MM.1S (cell line): ENCODE data around the gene SORT1.
"Not testable (repeated sequence)": the region's sequence is repeated elsewhere in the genome, so short reads cannot be mapped to it uniquely, and the experiment has no call there.

Experiments
- DNase-seq: peaks from one replicate; pipeline ENCODE4 v3.0.0-alpha.2; 2015
- H2AFZ ChIP-seq: fragments of 300-600 bp; sonication (generic); 2 replicates; pipeline ENCODE4 v1.6.0; 2016; ENCODE audit warnings: antibody characterized with exemption, low read length
- H3F3A ChIP-seq: fragments of 300-600 bp; sonication (generic); 2 replicates; pipeline ENCODE4 v1.6.1; 2016; ENCODE audit warnings: mild to moderate bottlenecking, antibody characterized with exemption, low read length, moderate library complexity, mixed read lengths; ENCODE audit not compliant: insufficient read depth
- H3K27ac ChIP-seq: fragments of 300-600 bp; sonication (generic); 2 replicates; pipeline ENCODE4 v1.5.1; 2016; ENCODE audit warnings: mild to moderate bottlenecking, low read length
- H3K27me3 ChIP-seq: fragments of 300-600 bp; sonication (generic); replicated peaks from 2 replicates; pipeline ENCODE4 v1.6.0; 2016; ENCODE audit warnings: low read length; ENCODE audit not compliant: insufficient read depth
- H3K36me3 ChIP-seq: fragments of 300-600 bp; sonication (generic); replicated peaks from 2 replicates; pipeline ENCODE4 v1.6.1; 2016; ENCODE audit warnings: mild to moderate bottlenecking, low read length, mixed read lengths; ENCODE audit not compliant: insufficient read depth
- H3K4me1 ChIP-seq: fragments of 300-600 bp; sonication (generic); 2 replicates; pipeline ENCODE4 v1.6.1; 2016; ENCODE audit warnings: low read length, mixed read lengths
- H3K4me2 ChIP-seq: fragments of 300-600 bp; sonication (generic); 2 replicates; pipeline ENCODE4 v1.6.0; 2016; ENCODE audit warnings: low read depth, low read length
- H3K4me3 ChIP-seq: fragments of 300-600 bp; sonication (generic); 2 replicates; pipeline ENCODE4 v1.5.1; 2016; ENCODE audit warnings: low read length, mixed read lengths
- H3K79me2 ChIP-seq: fragments of 300-600 bp; sonication (generic); 2 replicates; pipeline ENCODE4 v1.6.1; 2016; ENCODE audit warnings: mixed run types, low read length, mixed read lengths
- H3K9ac ChIP-seq: fragments of 300-600 bp; sonication (generic); 2 replicates; pipeline ENCODE4 v1.6.1; 2016; ENCODE audit warnings: low read length, mixed read lengths
- H3K9me2 ChIP-seq: fragments of 300-600 bp; sonication (generic); replicated peaks from 2 replicates; pipeline ENCODE4 v1.6.1; 2016; ENCODE audit warnings: mild to moderate bottlenecking, low read length, mixed read lengths; ENCODE audit not compliant: insufficient read depth
- H3K9me3 ChIP-seq: fragments of 300-600 bp; sonication (generic); replicated peaks from 2 replicates; pipeline ENCODE4 v1.6.1; 2016; ENCODE audit warnings: mild to moderate bottlenecking, low read length, mixed read lengths; ENCODE audit not compliant: insufficient read depth
- H4K20me1 ChIP-seq: fragments of 300-600 bp; sonication (generic); 2 replicates; pipeline ENCODE4 v1.6.1; 2016; ENCODE audit warnings: mild to moderate bottlenecking, low read length, moderate library complexity, mixed read lengths; ENCODE audit not compliant: insufficient read depth
- CTCF ChIP-seq: fragments of 300-600 bp; sonication (generic); IDR thresholded peaks from 2 replicates; pipeline ENCODE4 v1.5.1; 2016; ENCODE audit warnings: antibody characterized with exemption, low read length, mixed read lengths
- EZH2 ChIP-seq: fragments of 300-600 bp; sonication (generic); optimal IDR thresholded peaks from 2 replicates; pipeline ENCODE3; 2017; ENCODE audit warnings: low read depth, mild to moderate bottlenecking, antibody characterized with exemption, low read length, mixed read lengths
- EZH2phosphoT487 ChIP-seq: fragments of 300-600 bp; sonication (generic); IDR thresholded peaks from 2 replicates; pipeline ENCODE4 v1.6.1; 2018; ENCODE audit warnings: antibody characterized with exemption, low read length

SORT1 gene

GRCh38 chr1:109397581-109398342 lies at the start of gene SORT1:
Gene SORT1 (minus strand): TSS chr1:109397918. CDS start chr1:109397892, 26 bp downstream.
- H3K9me2 ChIP-seq, result no peaks in the 10 kb centered on the region
- no peaks in the 10 kb centered on the region for H3K27me3 ChIP-seq
- no peaks in the 10 kb centered on the region for H3K36me3 ChIP-seq
- H3K79me2 ChIP-seq, result peaks cover 9% of the 10 kb centered on the region; the same call in 1 of the 2 replicates
- peak; percentile 64 for DNase-seq
- H3K4me1 ChIP-seq, result 0 out of 2 replicates have a peak, but pooled peaks cover 2% of the 10 kb centered on the region
- no peaks in the 10 kb centered on the region for H4K20me1 ChIP-seq
- no peak within 1 kb of the TSS for H3K27ac ChIP-seq
- H3K9ac ChIP-seq, result no peak within 1 kb of the TSS
- TF ChIP-seq EZH2 (no peak), CTCF (no peak)
- H2AFZ ChIP-seq, result peak within 1 kb of the TSS; percentile 23; the same call in 1 of the 2 replicates
- H3F3A ChIP-seq, result no peaks in the 10 kb centered on the region
- peak within 1 kb of the TSS; percentile 65 for H3K4me2 ChIP-seq
- peak within 1 kb of the TSS; percentile 58 for H3K4me3 ChIP-seq
- no peaks in the 10 kb centered on the region for H3K9me3 ChIP-seq

GRCh38 chr1:109445949-109446695 lies 48.4 kb upstream of the SORT1 start:
- H3K36me3 ChIP-seq, result not testable (repeated sequence)

GRCh38 chr1:109444346-109444745 lies 46.6 kb upstream of the SORT1 start:
- Histone ChIP-seq H3K4me2 (no peak overlapping the region), H3K79me2 (no peaks in the 10 kb centered on the region), H3K27me3 (no peaks in the 10 kb centered on the region), H2AFZ (no peak overlapping the region), H4K20me1 (no peaks in the 10 kb centered on the region), H3K4me1 (no peaks in the 10 kb centered on the region), H3K9me2 (no peaks in the 10 kb centered on the region), H3K9me3 (no peaks in the 10 kb centered on the region), H3K27ac (no peak overlapping the region), H3K9ac (no peak overlapping the region), H3K4me3 (no peak overlapping the region), H3K36me3 (no peaks in the 10 kb centered on the region), H3F3A (no peaks in the 10 kb centered on the region)
- TF ChIP-seq CTCF (no peak), EZH2phosphoT487 (no peak), EZH2 (no peak)
- no peak for DNase-seq

More at GRCh38 chr1:109445949-109446695, 48.4 kb upstream of the SORT1 start:
- not testable (repeated sequence) for H3K9me2 ChIP-seq, H4K20me1 ChIP-seq, H3K4me3 ChIP-seq, H2AFZ ChIP-seq, H3K9me3 ChIP-seq, H3K4me2 ChIP-seq, H3K79me2 ChIP-seq, H3K4me1 ChIP-seq, DNase-seq, H3K9ac ChIP-seq, H3K27ac ChIP-seq, H3F3A ChIP-seq, H3K27me3 ChIP-seq

GRCh38 chr1:109443476-109443875 lies 45.8 kb upstream of the SORT1 start:
- Histone ChIP-seq H3K27ac (no peak overlapping the region), H3K36me3 (no peaks in the 10 kb centered on the region), H3K9ac (no peak overlapping the region), H3K4me2 (no peak overlapping the region), H3K9me3 (no peaks in the 10 kb centered on the region), H2AFZ (no peak overlapping the region), H3K4me1 (no peaks in the 10 kb centered on the region), H3K9me2 (no peaks in the 10 kb centered on the region), H3K79me2 (no peaks in the 10 kb centered on the region), H4K20me1 (no peaks in the 10 kb centered on the region), H3F3A (no peaks in the 10 kb centered on the region), H3K27me3 (no peaks in the 10 kb centered on the region), H3K4me3 (no peak overlapping the region)
- TF ChIP-seq EZH2 (no peak), EZH2phosphoT487 (no peak), CTCF (no peak)
- DNase-seq, result no peak
